Hepatocyte (in vitro differentiated cells): ENCODE measurements around the gene LTB4R. TPM values are rescaled to one million over a fixed set of nuclear protein-coding genes. Genes with fewer than 3 reads are reported as not detected.

ENCODE experiments used
- DNase-seq: peaks from one replicate; pipeline ENCODE4 v3.0.0-alpha.2; 2016; ENCODE audit warnings: low spot score
- H2AFZ ChIP-seq: fragments of 200-600 bp; sonication (generic); 2 replicates; pipeline ENCODE4 v1.6.0; 2016; ENCODE audit warnings: antibody characterized with exemption, mild to moderate bottlenecking
- H3K27ac ChIP-seq: fragments of 200-600 bp; sonication (generic); 2 replicates; pipeline ENCODE4 v1.5.1; 2016; ENCODE audit warnings: mild to moderate bottlenecking
- H3K27me3 ChIP-seq: fragments of 200-600 bp; sonication (generic); 2 replicates; pipeline ENCODE4 v1.6.1; 2016
- H3K36me3 ChIP-seq: fragments of 200-600 bp; sonication (generic); replicated peaks from 2 replicates; pipeline ENCODE4 v1.5.1; 2016; ENCODE audit warnings: low read depth; ENCODE audit not compliant: insufficient read depth
- H3K4me1 ChIP-seq: fragments of 200-600 bp; sonication (generic); 2 replicates; pipeline ENCODE4 v1.5.1; 2016; ENCODE audit warnings: mild to moderate bottlenecking, moderate library complexity; ENCODE audit not compliant: insufficient read depth
- H3K4me2 ChIP-seq: fragments of 200-600 bp; sonication (generic); 2 replicates; pipeline ENCODE4 v1.6.0; 2016
- H3K4me3 ChIP-seq: fragments of 200-600 bp; sonication (generic); 2 replicates; pipeline ENCODE4 v1.5.1; 2016; ENCODE audit warnings: mild to moderate bottlenecking
- H3K79me2 ChIP-seq: fragments of 200-600 bp; sonication (generic); 2 replicates; pipeline ENCODE4 v1.6.0; 2017; ENCODE audit warnings: mild to moderate bottlenecking
- H3K9me2 ChIP-seq: fragments of 200-600 bp; sonication (generic); replicated peaks from 2 replicates; pipeline ENCODE4 v1.6.0; 2017; ENCODE audit warnings: mild to moderate bottlenecking; ENCODE audit not compliant: insufficient read depth
- H3K9me3 ChIP-seq: fragments of 200-600 bp; sonication (generic); 2 replicates; pipeline ENCODE4 v1.5.1; 2016; ENCODE audit warnings: low read depth, mild to moderate bottlenecking
- H4K20me1 ChIP-seq: fragments of 200-600 bp; sonication (generic); 2 replicates; pipeline ENCODE4 v1.6.0; 2016; ENCODE audit warnings: mild to moderate bottlenecking; ENCODE audit not compliant: insufficient read depth, poor library complexity, severe bottlenecking
- EZH2 ChIP-seq: fragments of 200-600 bp; sonication (generic); IDR thresholded peaks from 2 replicates; pipeline ENCODE4 v1.6.1; 2016; ENCODE audit warnings: antibody characterized with exemption, mild to moderate bottlenecking, borderline replicate concordance
- EZH2phosphoT487 ChIP-seq: fragments of 200-600 bp; sonication (generic); IDR thresholded peaks from one replicate; pipeline ENCODE4 v1.6.1; 2018; ENCODE audit warnings: antibody characterized with exemption, mild to moderate bottlenecking, low read depth, moderate library complexity; ENCODE audit not compliant: unreplicated experiment, severe bottlenecking
- WGBS: methylation state at CpG from one replicate; pipeline ENCODE4 v1.1.6; 2016; ENCODE audit warnings: low lambda C conversion rate; ENCODE audit errors: missing lambda C conversion rate; 5-methylcytosine and 5-hydroxymethylcytosine counted together
- polyA plus RNA-seq: library from polyadenylated mRNA; unstranded; fragments of >200 nt; fragmentation: Nextera tagmentation; extraction: Ambion mirVana; gene quantifications from 2 replicates; pipeline ENCODE4 v1.2.1, GENCODE V29; 2016
- total RNA-seq: library from RNA; depleted of rRNA; stranded (reverse); fragments of >200 nt; gene quantifications from 2 replicates; pipeline ENCODE4 v1.2.3, GENCODE V29; 2014
- TF ChIP-seq, protein P1 (sequence below): fragments of 200-600 bp; sonication (generic); IDR thresholded peaks from 2 replicates; pipeline ENCODE4 v1.5.1; 2016; ENCODE audit warnings: antibody characterized with exemption, mild to moderate bottlenecking; ENCODE audit not compliant: poor library complexity

The LTB4R gene
- total and polyA plus RNA-seq, 2 experiments from 2014 or later = 3.6 to 5.1 TPM

DNA sequence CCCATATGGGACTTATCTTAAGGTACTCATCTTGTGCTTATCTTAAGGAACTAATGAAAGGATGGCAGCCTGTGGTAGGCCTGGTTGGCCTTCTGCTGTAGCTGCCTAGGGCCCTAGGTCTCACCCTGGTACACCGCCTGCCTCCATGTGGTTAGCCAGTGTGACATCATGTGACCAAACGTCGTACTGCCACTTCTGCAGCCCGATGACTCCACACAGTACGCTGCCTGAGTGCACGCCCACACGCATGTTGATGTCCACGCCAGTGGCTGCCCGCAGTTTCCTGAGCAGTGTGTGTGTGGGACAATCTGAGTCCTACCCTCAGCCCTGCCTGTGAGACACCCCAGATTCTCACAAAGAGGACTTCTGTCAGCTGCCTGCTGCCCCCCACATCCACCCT is 18.4 kb downstream of the LTB4R start:
- TF ChIP-seq EZH2 (no peak), EZH2phosphoT487 (no peak)
- TF ChIP-seq, protein P1, sequence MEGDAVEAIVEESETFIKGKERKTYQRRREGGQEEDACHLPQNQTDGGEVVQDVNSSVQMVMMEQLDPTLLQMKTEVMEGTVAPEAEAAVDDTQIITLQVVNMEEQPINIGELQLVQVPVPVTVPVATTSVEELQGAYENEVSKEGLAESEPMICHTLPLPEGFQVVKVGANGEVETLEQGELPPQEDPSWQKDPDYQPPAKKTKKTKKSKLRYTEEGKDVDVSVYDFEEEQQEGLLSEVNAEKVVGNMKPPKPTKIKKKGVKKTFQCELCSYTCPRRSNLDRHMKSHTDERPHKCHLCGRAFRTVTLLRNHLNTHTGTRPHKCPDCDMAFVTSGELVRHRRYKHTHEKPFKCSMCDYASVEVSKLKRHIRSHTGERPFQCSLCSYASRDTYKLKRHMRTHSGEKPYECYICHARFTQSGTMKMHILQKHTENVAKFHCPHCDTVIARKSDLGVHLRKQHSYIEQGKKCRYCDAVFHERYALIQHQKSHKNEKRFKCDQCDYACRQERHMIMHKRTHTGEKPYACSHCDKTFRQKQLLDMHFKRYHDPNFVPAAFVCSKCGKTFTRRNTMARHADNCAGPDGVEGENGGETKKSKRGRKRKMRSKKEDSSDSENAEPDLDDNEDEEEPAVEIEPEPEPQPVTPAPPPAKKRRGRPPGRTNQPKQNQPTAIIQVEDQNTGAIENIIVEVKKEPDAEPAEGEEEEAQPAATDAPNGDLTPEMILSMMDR = no peak
- Histone ChIP-seq H3K79me2 (no peaks in the 10 kb centered on the region), H3K36me3 (no peaks in the 10 kb centered on the region), H2AFZ (no peak overlapping the region), H3K27me3 (peaks cover 15% of the 10 kb centered on the region), H3K4me1 (peaks cover 24% of the 10 kb centered on the region), H3K27ac (no peak overlapping the region), H3K9me2 (no peaks in the 10 kb centered on the region), H3K9me3 (no peaks in the 10 kb centered on the region), H3K4me2 (no peak overlapping the region), H4K20me1 (no peaks in the 10 kb centered on the region), H3K4me3 (no peak overlapping the region)
- 87% methylated on average over 9 of the region's 9 CpGs for WGBS
- DNase-seq = no peak

DNA sequence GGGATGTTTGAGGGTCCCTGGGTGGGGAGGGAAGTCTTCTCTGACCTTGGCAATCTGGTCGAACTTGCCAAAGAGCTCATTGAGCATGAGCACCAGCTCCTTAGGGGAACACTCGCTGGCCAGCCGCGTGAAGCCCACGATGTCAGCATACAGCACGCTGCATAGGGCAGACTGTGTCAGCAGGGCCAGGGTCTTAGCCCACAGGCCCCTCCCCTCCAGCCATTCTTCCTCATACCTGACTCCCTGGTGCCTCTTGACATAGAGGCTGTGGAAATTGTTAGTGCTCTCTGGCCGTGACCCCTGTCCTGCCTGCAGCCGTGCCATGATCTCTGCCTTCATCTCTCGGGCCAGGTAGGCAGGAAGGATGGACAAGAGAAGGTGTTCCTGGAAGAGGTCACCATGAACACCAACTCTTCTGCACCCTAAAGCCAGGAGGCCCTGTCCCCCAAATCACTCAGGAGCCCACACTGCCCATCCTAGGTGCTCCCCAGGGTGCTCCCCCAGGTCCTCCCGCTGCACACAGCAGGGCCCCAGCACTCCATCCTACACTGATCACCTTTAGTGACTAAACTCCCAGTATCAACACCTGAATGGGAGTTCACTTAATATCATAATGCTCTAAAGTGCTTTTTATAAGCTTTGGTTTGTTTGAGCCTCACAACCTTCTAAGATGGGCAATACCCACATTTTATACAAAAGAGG is 19.8 kb downstream of the LTB4R start:
- DNase-seq = no peak
- H2AFZ ChIP-seq = no peak overlapping the region
- H3K4me2 ChIP-seq = no peak overlapping the region
- no peak for TF ChIP-seq EZH2
- TF ChIP-seq EZH2phosphoT487 = no peak
- TF ChIP-seq, protein P1 = no peak
- WGBS = 88% methylated on average over 10 of the region's 10 CpGs
- no peaks in the 10 kb centered on the region for H3K36me3 ChIP-seq
- no peaks in the 10 kb centered on the region for H3K79me2 ChIP-seq
- H4K20me1 ChIP-seq = no peaks in the 10 kb centered on the region
- H3K4me1 ChIP-seq = peaks cover 27% of the 10 kb centered on the region
- peaks cover 29% of the 10 kb centered on the region for H3K27me3 ChIP-seq
- H3K27ac ChIP-seq = no peak overlapping the region
- no peak overlapping the region for H3K4me3 ChIP-seq
- no peaks in the 10 kb centered on the region for H3K9me2 ChIP-seq
- no peaks in the 10 kb centered on the region for H3K9me3 ChIP-seq

DNA sequence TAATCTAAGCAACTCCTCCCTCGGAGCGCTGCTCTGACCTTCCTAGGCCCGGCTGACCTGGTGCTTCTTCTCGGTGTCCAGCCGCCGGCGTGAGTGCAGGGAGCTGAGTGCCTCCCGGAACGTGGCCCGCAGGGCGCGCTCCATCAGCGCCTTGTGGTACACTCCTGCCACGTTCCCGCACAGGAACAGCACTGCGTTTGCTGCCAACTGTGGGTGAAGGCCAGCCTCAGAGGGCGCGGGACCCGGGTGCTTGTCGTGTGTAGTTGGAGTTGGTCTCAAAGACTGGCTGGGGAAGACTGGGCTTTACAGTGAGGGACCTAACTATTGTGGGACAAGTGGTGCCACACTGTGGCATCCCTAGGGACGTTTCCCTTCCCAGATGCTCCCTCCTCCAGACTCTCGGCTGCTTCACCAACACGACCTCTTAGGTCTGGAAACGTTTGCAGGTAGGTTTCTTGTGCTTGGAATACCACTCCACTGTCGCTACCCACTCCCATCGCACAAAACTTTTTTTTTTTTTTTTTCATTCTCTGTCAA is 20.5 kb downstream of the LTB4R start:
- peaks cover 27% of the 10 kb centered on the region for H3K4me1 ChIP-seq
- H3K27me3 ChIP-seq = peaks cover 36% of the 10 kb centered on the region
- peak overlapping the region; percentile 90 for H3K4me2 ChIP-seq
- H3K27ac ChIP-seq = no peak overlapping the region
- 72% methylated on average over 26 of the region's 26 CpGs for WGBS
- no peaks in the 10 kb centered on the region for H3K9me3 ChIP-seq
- no peak overlapping the region for H2AFZ ChIP-seq
- no peak for DNase-seq
- no peaks in the 10 kb centered on the region for H3K9me2 ChIP-seq
- TF ChIP-seq EZH2 (no peak), EZH2phosphoT487 (no peak)
- TF ChIP-seq, protein P1 = no peak
- H3K79me2 ChIP-seq = no peaks in the 10 kb centered on the region
- H3K4me3 ChIP-seq = no peak overlapping the region
- H3K36me3 ChIP-seq = no peaks in the 10 kb centered on the region
- H4K20me1 ChIP-seq = no peaks in the 10 kb centered on the region
